GM18907 (cell line): ENCODE results near the gene FAM200B.
"Not testable (repeated sequence)": the region's sequence is repeated elsewhere in the genome, so short reads cannot be mapped to it uniquely, and the experiment has no call there.

Experiments used
- ATAC-seq: cut with Tn5 transposase; IDR thresholded peaks from one replicate; pipeline ENCODE4 v1.9.1; 2021; ENCODE audit warnings: mild to moderate bottlenecking, moderate library complexity; ENCODE audit not compliant: unreplicated experiment

Gene FAM200B

DNA sequence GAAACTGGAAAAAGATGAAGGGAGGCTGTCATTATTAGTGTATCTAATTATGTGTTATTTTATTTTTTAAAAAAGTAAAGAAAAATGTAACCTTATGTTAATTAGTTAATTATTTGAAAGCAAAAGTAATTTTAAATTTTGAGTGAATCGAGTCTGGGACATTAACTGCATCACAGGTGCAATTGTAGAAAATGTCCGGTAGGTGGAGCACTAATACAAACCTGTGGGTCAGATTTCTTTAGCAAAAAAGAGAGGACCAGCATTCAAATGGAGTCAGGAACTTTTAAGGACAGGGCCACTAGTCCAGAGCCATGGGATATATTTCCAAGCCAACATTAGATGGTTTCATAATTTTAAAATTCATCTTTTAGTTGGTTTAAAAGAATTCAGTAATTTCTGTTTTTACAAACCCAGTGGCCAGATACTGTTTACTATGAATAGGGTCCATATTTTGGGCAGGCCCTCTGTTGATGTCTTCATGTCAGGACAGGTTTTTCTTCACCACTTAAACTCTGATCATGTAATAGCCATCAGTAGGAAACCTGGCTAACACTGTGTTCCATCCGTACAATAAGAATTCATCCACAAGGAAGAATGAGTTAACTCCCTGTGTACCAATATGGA lies 48.4 kb downstream of the FAM200B start:
- ATAC-seq, result peak; percentile 64

- not testable (repeated sequence) for ATAC-seq
Observed at GRCh38 chr4:15733061-15733460, 51.4 kb downstream of the FAM200B start.

DNA sequence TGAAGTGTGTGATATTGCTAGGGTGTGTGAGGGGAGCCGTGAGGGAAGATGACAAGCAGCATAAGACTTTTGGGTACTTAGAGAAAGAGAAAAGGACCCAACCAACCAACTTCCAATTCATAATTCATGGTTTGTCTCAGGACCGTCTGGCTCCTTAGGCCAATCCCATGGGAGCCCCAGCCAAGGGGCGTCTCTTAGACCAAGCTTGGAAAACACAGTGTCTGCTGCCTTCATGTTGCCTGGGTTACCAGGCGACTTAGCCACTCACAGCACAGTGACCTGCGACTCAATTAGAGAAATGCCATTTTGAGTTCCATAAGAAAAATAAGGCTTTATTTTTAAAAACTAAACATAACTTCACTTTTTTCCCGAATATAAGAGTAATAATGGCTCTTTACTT lies 53.9 kb downstream of the FAM200B start:
- no peak for ATAC-seq

GRCh38 chr4:15736514-15737050 lies 55.0 kb downstream of the FAM200B start:
- no peak for ATAC-seq

- ATAC-seq, result no peak
Observed at GRCh38 chr4:15737255-15737654, 55.6 kb downstream of the FAM200B start.

- no peak for ATAC-seq
Observed at GRCh38 chr4:15738877-15739276, 57.2 kb downstream of the FAM200B start.
